HG03565 (cell line): ENCODE measurements around the gene H19.

Experiments used
- ATAC-seq: cut with Tn5 transposase; IDR thresholded peaks from one replicate; pipeline ENCODE4 v1.9.1; 2021; ENCODE audit warnings: mild to moderate bottlenecking, moderate library complexity; ENCODE audit not compliant: unreplicated experiment

The H19 gene

GRCh38 chr11:1947592-1948237 is 49.9 kb downstream of the H19 start:
- no peak for ATAC-seq

- no peak for ATAC-seq
Observed at GRCh38 chr11:1946812-1947484, 50.7 kb downstream of the H19 start, which contains the start of gene MRPL23. MRPL23 (plus strand) TSS chr11:1947332; CDS start chr11:1947363, 31 bp downstream.
